B cell (primary cell): ENCODE results near the gene WASHC4. TPM values are rescaled to one million over a fixed set of nuclear protein-coding genes. Genes with fewer than 3 reads are reported as not detected.

Experiments
- ATAC-seq: fragments of 200-7000 bp; cut with Tn5 transposase; one replicate; pipeline ENCODE4 v1.10.0; 2021; ENCODE audit warnings: low read depth, mild to moderate bottlenecking, moderate number of reproducible peaks, moderate library complexity
- CTCF ChIA-PET: fragments of 350-600 bp; sonication (Branson Sonifier 250); formaldehyde crosslinking; loops from one replicate; lab custom pipeline; 2021; ENCODE audit warnings: antibody characterized with exemption, inconsistent platforms; lab: Charles Lee
- POLR2A ChIA-PET: fragments of 350-600 bp; sonication (Branson Sonifier 250); formaldehyde crosslinking; loops from one replicate; lab custom pipeline; 2021; ENCODE audit warnings: antibody characterized with exemption; lab: Charles Lee
- DNase-seq: peaks from one replicate; pipeline ENCODE4 v3.0.0; 2013
- H2AFZ ChIP-seq: 2 replicates; pipeline ENCODE4 v1.6.1; 2012; ENCODE audit warnings: mild to moderate bottlenecking, low read depth, low read length; ENCODE audit not compliant: insufficient read depth, poor library complexity, severe bottlenecking
- H3K27ac ChIP-seq, 2 donors: 1 replicate in 1 of 2; 2 replicates in 1 of 2; pipeline ENCODE4 v1.5.1; 2012 to 2013; ENCODE audit warnings: low read length in 2 of 2, mild to moderate bottlenecking in 2 of 2, moderate library complexity in 1 of 2
- H3K27me3 ChIP-seq, 4 experiments: fragments of 200-600 bp in 1 of 4; sonication (generic) in 1 of 4; replicated peaks in 1 of 4; 1 replicate in 2 of 4; 2 replicates in 2 of 4; pipeline versions ENCODE4 v1.6.1 to v1.7.0; 2013 to 2016; ENCODE audit warnings: low read length in 3 of 4, mild to moderate bottlenecking in 2 of 4, mixed read lengths in 1 of 4, moderate library complexity in 1 of 4; ENCODE audit not compliant: insufficient read depth in 4 of 4, control insufficient read depth in 3 of 4; ENCODE audit errors: control extremely low read depth in 1 of 4
- H3K36me3 ChIP-seq, 2 experiments: replicated peaks in 1 of 2; 1 replicate in 1 of 2; 2 replicates in 1 of 2; pipeline versions ENCODE4 v1.6.1 to v1.7.1; 2013; ENCODE audit warnings: low read length in 1 of 2; ENCODE audit not compliant: insufficient read depth in 2 of 2, control insufficient read depth in 1 of 2; ENCODE audit errors: control extremely low read depth in 1 of 2, extremely low read depth in 1 of 2
- H3K4me1 ChIP-seq, 2 donors: fragments of 200-600 bp in 1 of 2; sonication (generic) in 1 of 2; 1 replicate in 1 of 2; 2 replicates in 1 of 2; pipeline versions ENCODE4 v1.5.1 to v1.6.1; 2013 to 2017; ENCODE audit warnings: low read length in 2 of 2; ENCODE audit not compliant: control insufficient read depth in 2 of 2, insufficient read depth in 2 of 2
- H3K4me2 ChIP-seq: replicated peaks from 2 replicates; pipeline ENCODE3; 2012; ENCODE audit warnings: mild to moderate bottlenecking, low read depth, low read length; ENCODE audit not compliant: poor library complexity, severe bottlenecking
- H3K4me3 ChIP-seq, 5 experiments: fragments of 200-600 bp in 1 of 5; sonication (generic) in 1 of 5; 1 replicate in 3 of 5; 2 replicates in 2 of 5; pipeline versions ENCODE4 v1.5.1 to v1.7.0; 2011 to 2016; ENCODE audit warnings: low read length in 4 of 5, mild to moderate bottlenecking in 4 of 5, low read depth in 2 of 5, control low read depth in 1 of 5, moderate library complexity in 1 of 5; ENCODE audit not compliant: insufficient read depth in 1 of 5; ENCODE audit errors: control extremely low read depth in 1 of 5, extremely low read depth in 1 of 5
- H3K79me2 ChIP-seq: fragments of 200-600 bp; sonication (generic); one replicate; pipeline ENCODE4 v1.6.0; 2016; ENCODE audit warnings: low read length; ENCODE audit not compliant: control insufficient read depth, insufficient read depth
- H3K9ac ChIP-seq: fragments of 200-600 bp; sonication (generic); 2 replicates; pipeline ENCODE4 v1.6.1; 2017; ENCODE audit warnings: mild to moderate bottlenecking, low read length, moderate library complexity
- H3K9me3 ChIP-seq, 3 donors: one replicate each; pipeline versions ENCODE4 v1.6.1 to v1.7.1; 2013; ENCODE audit warnings: low read length in 2 of 3; ENCODE audit not compliant: control insufficient read depth in 2 of 3, insufficient read depth in 1 of 3; ENCODE audit errors: control extremely low read depth in 1 of 3
- H4K20me1 ChIP-seq: 2 replicates; pipeline ENCODE4 v1.6.0; 2012; ENCODE audit warnings: mild to moderate bottlenecking, low read length; ENCODE audit not compliant: insufficient read depth, control insufficient read depth, poor library complexity, severe bottlenecking
- H3K27ac Mint-ChIP-seq: one replicate; pipeline ENCODE4 v1.8.0; 2021; ENCODE audit warnings: mixed read lengths
- H3K27me3 Mint-ChIP-seq: one replicate; pipeline ENCODE4 v1.8.0; 2021; ENCODE audit warnings: mixed read lengths
- H3K4me1 Mint-ChIP-seq: one replicate; pipeline ENCODE4 v1.8.0; 2021; ENCODE audit warnings: mixed read lengths
- H3K4me3 Mint-ChIP-seq: one replicate; pipeline ENCODE4 v1.8.0; 2021; ENCODE audit warnings: mixed read lengths
- H3K9me3 Mint-ChIP-seq: one replicate; pipeline ENCODE4 v1.8.0; 2022; ENCODE audit warnings: mixed read lengths; ENCODE audit not compliant: insufficient read depth
- EZH2 ChIP-seq: IDR thresholded peaks from 2 replicates; pipeline ENCODE4 v1.6.1; 2012; ENCODE audit warnings: borderline replicate concordance, low read depth, mild to moderate bottlenecking, moderate library complexity, low read length; ENCODE audit not compliant: insufficient read depth, poor library complexity, severe bottlenecking
- WGBS: methylation state at CpG from one replicate; pipeline ENCODE4 v1.1.5; 2013; ENCODE audit warnings: missing lambda C conversion rate; ENCODE audit not compliant: insufficient coverage; 5-methylcytosine and 5-hydroxymethylcytosine counted together
- intact Hi-C: fragments of 100-400 bp; cut with micrococcal nuclease; formaldehyde crosslinking; loops from one replicate; pipeline ENCODE4 v1.10.0; 2022
- polyA plus RNA-seq: library from polyadenylated mRNA; depleted of rRNA; stranded (reverse); fragments of >200 nt; gene quantifications from 2 replicates; pipeline ENCODE4 v1.2.3, GENCODE V29; 2012
- total RNA-seq, 2 donors: library from RNA; stranded (reverse); fragments of 120-200 nt in 1 of 2; gene quantifications; 1 replicate in 1 of 2; 2 replicates in 1 of 2; pipeline versions ENCODE4 v1.2.3 to v1.2.4, GENCODE V29; 2013 to 2022
- TF ChIP-seq, protein P1 (sequence below): fragments of 200-600 bp; IDR thresholded peaks from one replicate; pipeline ENCODE4 v1.8.0; 2022; ENCODE audit warnings: antibody characterized with exemption, mild to moderate bottlenecking

WASHC4 gene
- total and polyA plus RNA-seq, 2 donors (not counting 1 experiment from before 2014, with no cell fraction given): 55.2 to 240 TPM

- intact Hi-C loops: no loop called here
- Mint-ChIP-seq H3K9me3 (no peaks in the 10 kb centered on the region), H3K4me3 (no peak overlapping the region), H3K27me3 (no peaks in the 10 kb centered on the region), H3K27ac (no peak overlapping the region), H3K4me1 (no peaks in the 10 kb centered on the region)
- TF ChIP-seq EZH2: no peak
- TF ChIP-seq, protein P1, sequence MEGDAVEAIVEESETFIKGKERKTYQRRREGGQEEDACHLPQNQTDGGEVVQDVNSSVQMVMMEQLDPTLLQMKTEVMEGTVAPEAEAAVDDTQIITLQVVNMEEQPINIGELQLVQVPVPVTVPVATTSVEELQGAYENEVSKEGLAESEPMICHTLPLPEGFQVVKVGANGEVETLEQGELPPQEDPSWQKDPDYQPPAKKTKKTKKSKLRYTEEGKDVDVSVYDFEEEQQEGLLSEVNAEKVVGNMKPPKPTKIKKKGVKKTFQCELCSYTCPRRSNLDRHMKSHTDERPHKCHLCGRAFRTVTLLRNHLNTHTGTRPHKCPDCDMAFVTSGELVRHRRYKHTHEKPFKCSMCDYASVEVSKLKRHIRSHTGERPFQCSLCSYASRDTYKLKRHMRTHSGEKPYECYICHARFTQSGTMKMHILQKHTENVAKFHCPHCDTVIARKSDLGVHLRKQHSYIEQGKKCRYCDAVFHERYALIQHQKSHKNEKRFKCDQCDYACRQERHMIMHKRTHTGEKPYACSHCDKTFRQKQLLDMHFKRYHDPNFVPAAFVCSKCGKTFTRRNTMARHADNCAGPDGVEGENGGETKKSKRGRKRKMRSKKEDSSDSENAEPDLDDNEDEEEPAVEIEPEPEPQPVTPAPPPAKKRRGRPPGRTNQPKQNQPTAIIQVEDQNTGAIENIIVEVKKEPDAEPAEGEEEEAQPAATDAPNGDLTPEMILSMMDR: no peak
- CTCF ChIA-PET: no interaction called here
- no peak for ATAC-seq
- Histone ChIP-seq H3K4me2 (no peak overlapping the region), H3K36me3 (peaks cover 5 to 62% of the 10 kb centered on the region in 2 experiments), H3K9me3 (no peaks in the 10 kb centered on the region), H3K4me1 (no peaks in the 10 kb centered on the region), H3K4me3 (no peak overlapping the region), H3K79me2 (no peaks in the 10 kb centered on the region), H2AFZ (no peak overlapping the region), H3K27ac (no peak overlapping the region), H4K20me1 (no peaks in the 10 kb centered on the region), H3K9ac (no peak overlapping the region), H3K27me3 (no peaks in the 10 kb centered on the region)
- POLR2A ChIA-PET: no interaction called here
- DNase-seq: no peak
- 98% methylated on average over 8 of the region's 16 CpGs for WGBS
Observed at GRCh38 chr12:105206686-105207374, 99.3 kb downstream of the WASHC4 start.

DNA sequence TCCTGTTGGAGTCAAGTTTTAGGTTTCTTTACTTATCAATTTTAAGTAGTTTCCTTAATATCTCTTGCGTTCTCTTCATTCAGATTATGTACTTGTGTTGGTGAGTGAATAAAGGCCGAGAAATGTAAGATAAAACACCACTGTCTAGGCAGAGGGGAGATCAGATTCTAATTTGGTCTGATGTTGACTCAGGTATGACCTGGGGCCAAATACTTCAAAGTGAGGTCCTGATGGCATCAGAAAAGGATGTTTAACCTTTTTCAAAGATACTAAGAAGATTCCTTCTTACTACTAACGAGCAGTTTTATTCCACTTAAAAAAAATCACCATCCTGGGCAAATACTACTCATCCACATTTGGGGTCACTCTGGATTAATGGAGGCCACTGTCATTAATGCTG, 101.6 kb downstream of the WASHC4 start:
- H3K27ac ChIP-seq: no peak overlapping the region
- CTCF ChIA-PET: no interaction called here
- POLR2A ChIA-PET: no interaction called here
- 100% methylated on average over 1 of the region's 3 CpGs for WGBS
- H2AFZ ChIP-seq: no peak overlapping the region
- intact Hi-C loops: no loop called here
- no peak overlapping the region for H3K4me3 Mint-ChIP-seq
- TF ChIP-seq, protein P1: no peak
- TF ChIP-seq EZH2: no peak
- no peak for DNase-seq
- no peak for ATAC-seq
- H3K27ac Mint-ChIP-seq: no peak overlapping the region
- no peaks in the 10 kb centered on the region for H3K9me3 ChIP-seq
- no peaks in the 10 kb centered on the region for H3K9me3 Mint-ChIP-seq
- H3K4me2 ChIP-seq: no peak overlapping the region
- H3K4me1 ChIP-seq: no peaks in the 10 kb centered on the region
- H3K27me3 Mint-ChIP-seq: no peaks in the 10 kb centered on the region
- H3K4me3 ChIP-seq: no peak overlapping the region
- no peaks in the 10 kb centered on the region for H3K27me3 ChIP-seq
- H3K9ac ChIP-seq: no peak overlapping the region
- H3K79me2 ChIP-seq: no peaks in the 10 kb centered on the region
- no peaks in the 10 kb centered on the region for H4K20me1 ChIP-seq
- H3K36me3 ChIP-seq: peaks cover 5 to 51% of the 10 kb centered on the region in 2 experiments
- no peaks in the 10 kb centered on the region for H3K4me1 Mint-ChIP-seq
